Putamen (tissue), 1 donor: ENCODE results near the gene DGKH.

Source experiments
- DNase-seq: peaks from one replicate; pipeline ENCODE4 v3.0.0-alpha.2; 2016; ENCODE audit warnings: low spot score

DGKH gene

DNA sequence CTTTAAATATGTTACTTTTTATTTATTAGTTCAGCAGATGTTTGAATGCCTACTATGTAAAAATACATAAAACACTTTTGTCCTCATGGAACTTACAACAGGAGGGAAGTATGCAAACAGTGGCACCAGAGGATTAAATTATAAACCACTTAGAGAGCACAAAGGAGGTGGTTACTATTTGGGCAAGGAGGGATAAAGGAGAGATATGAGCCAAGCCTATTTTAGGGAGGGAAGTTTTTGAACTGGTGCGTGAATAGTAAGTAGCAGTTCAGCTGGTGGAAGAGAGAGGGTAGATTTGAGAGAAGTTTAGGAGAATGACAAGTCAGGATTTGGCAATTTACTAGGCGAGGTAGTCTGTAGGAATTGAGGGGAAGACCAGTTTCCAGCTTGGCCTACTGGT, 232.1 kb downstream of the DGKH start:
- no peak for DNase-seq

DNA sequence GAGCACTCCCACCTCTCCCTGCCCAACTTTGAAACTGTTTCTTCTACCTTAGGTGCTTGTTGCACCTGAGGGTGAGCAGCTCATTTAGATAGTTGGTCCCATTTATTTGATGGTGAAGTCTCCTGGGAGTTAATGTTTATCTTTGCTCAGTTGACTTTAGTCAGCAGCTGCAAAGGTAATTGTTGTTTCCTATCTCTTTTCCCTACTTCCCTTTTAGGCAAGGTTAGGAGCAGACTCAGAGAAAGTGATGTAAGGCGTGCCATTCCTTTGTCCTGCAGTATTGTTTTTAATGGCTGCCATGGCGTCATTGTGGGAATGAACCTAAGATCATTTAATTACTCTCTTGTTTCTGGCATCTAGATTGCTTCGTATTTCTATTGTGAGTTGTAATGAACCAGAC, 235.1 kb downstream of the DGKH start:
- no peak for DNase-seq

DNA sequence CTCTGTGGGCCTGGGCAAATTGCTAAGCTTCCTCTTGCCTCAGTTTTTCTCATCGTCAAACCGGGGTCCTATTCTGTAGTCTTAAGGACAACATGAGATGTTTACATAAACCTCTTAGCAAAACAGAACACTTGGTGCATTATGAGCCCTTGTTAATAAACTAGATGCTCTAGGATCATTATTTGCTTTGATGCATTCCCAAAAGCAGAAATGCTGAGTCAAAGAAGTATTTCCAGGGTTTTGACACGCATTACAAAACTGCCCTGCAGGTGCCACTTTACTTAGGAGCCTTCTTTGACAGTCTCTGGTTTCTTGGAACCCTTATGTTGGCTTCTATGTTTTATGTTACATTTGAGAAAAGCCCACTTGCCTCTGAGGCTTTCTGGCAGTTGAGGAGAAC, 235.6 kb downstream of the DGKH start:
- no peak for DNase-seq
